Measurements from ENCODE around the gene EPHX1.
"Not testable (repeated sequence)": the region's sequence is repeated elsewhere in the genome, so short reads cannot be mapped to it uniquely, and the experiment has no call there.

- TF ChIP-seq CTCF, EP300 (IDR thresholded peaks at IDR 0.05): not testable (repeated sequence)
- TF ChIP-seq POLR2A (IDR thresholded peaks at IDR 0.05), result peak in 1 of 4 donors; percentile 42
Measured at GRCh38 chr1:225810579-225811538, 935 bp downstream of the EPHX1 start.

All from upper lobe of left lung (tissue), 4 donors.